ENCODE results near the gene GALNT6.

GRCh38 chr12:51383269-51383905, 7.8 kb downstream of the GALNT6 start:
- no peak for TF ChIP-seq POLR2A (IDR thresholded peaks at IDR 0.05; ENCODE audit: low read depth, low read length)
- TF ChIP-seq POLR2AphosphoS5 (IDR thresholded peaks at IDR 0.05; ENCODE audit: low read depth, low read length): no peak

Measured in GM12892 (cell line).